Karpas-422 (cell line): ENCODE results near the gene GSTT2B. TPM values are rescaled to one million over a fixed set of nuclear protein-coding genes. Genes with fewer than 3 reads are reported as not detected.
"Not testable (repeated sequence)": the region's sequence is repeated elsewhere in the genome, so short reads cannot be mapped to it uniquely, and the experiment has no call there.

Experiments
- DNase-seq: peaks from one replicate; pipeline ENCODE4 v3.0.0-alpha.2; 2015
- H2AFZ ChIP-seq: fragments of 200-600 bp; sonication (generic); 2 replicates; pipeline ENCODE4 v1.6.1; 2014; ENCODE audit warnings: antibody characterized with exemption, low read length, mixed read lengths
- H3K27ac ChIP-seq: fragments of 200-600 bp; sonication (generic); 2 replicates; pipeline ENCODE4 v1.5.1; 2014; ENCODE audit warnings: mild to moderate bottlenecking, low read length, moderate library complexity
- H3K27me3 ChIP-seq: fragments of 200-600 bp; sonication (generic); 2 replicates; pipeline ENCODE4 v1.6.1; 2014; ENCODE audit warnings: low read length, mixed read lengths
- H3K36me3 ChIP-seq: fragments of 200-600 bp; sonication (generic); 2 replicates; pipeline ENCODE4 v1.6.1; 2014; ENCODE audit warnings: low read length, mixed read lengths; ENCODE audit not compliant: insufficient read depth
- H3K4me1 ChIP-seq: fragments of 200-600 bp; sonication (generic); 2 replicates; pipeline ENCODE4 v1.6.1; 2014; ENCODE audit warnings: mild to moderate bottlenecking, low read length, mixed read lengths
- H3K4me2 ChIP-seq: fragments of 200-600 bp; sonication (generic); 2 replicates; pipeline ENCODE4 v1.6.1; 2014; ENCODE audit warnings: low read length, low read depth, mild to moderate bottlenecking; ENCODE audit not compliant: poor library complexity, severe bottlenecking
- H3K4me3 ChIP-seq: fragments of 200-600 bp; sonication (generic); 2 replicates; pipeline ENCODE4 v1.5.1; 2014; ENCODE audit warnings: mild to moderate bottlenecking, antibody characterized with exemption, low read length, mixed read lengths
- H3K79me2 ChIP-seq: fragments of 200-600 bp; sonication (generic); 2 replicates; pipeline ENCODE4 v1.6.1; 2014; ENCODE audit warnings: mild to moderate bottlenecking, low read length, mixed read lengths
- H3K9ac ChIP-seq: fragments of 200-600 bp; sonication (generic); 2 replicates; pipeline ENCODE4 v1.6.0; 2014; ENCODE audit warnings: low read length
- H3K9me2 ChIP-seq: fragments of 200-600 bp; sonication (generic), shearing (Covaris generic); replicated peaks from 2 replicates; pipeline ENCODE4 v1.6.0; 2014; ENCODE audit warnings: mild to moderate bottlenecking, low read length, moderate library complexity; ENCODE audit not compliant: insufficient read depth
- H3K9me3 ChIP-seq: fragments of 300-700, 200-600 bp; sonication (generic); 2 replicates; pipeline ENCODE4 v1.6.1; 2014; ENCODE audit warnings: low read length, mixed read lengths
- H4K20me1 ChIP-seq: fragments of 200-600 bp; sonication (generic); 2 replicates; pipeline ENCODE4 v1.6.1; 2014; ENCODE audit warnings: mild to moderate bottlenecking, antibody characterized with exemption, low read length, low read depth; ENCODE audit not compliant: insufficient read depth
- total RNA-seq: library from RNA; depleted of rRNA; stranded (reverse); fragments of >200 nt; shearing (Covaris generic); gene quantifications from 2 replicates; pipeline ENCODE4 v1.2.3, GENCODE V29; 2014; ENCODE audit warnings: low replicate concordance

GSTT2B gene
- total RNA-seq, 1 experiment from 2014 or later: not detected

- not testable (repeated sequence) for H3K27ac ChIP-seq, H3K9me2 ChIP-seq, H3K9ac ChIP-seq, DNase-seq, H3K27me3 ChIP-seq, H2AFZ ChIP-seq, H4K20me1 ChIP-seq, H3K4me2 ChIP-seq, H3K9me3 ChIP-seq, H3K4me3 ChIP-seq
- Histone ChIP-seq H3K4me1 (peaks cover 22% of the 10 kb centered on the region), H3K79me2 (peaks cover 16% of the 10 kb centered on the region), H3K36me3 (peaks cover 18% of the 10 kb centered on the region)
Measured at GRCh38 chr22:23966094-23966493, 5.1 kb upstream of the GSTT2B start.

GRCh38 chr22:23956301-23956900 lies 4.6 kb downstream of the GSTT2B start:
- not testable (repeated sequence) for H2AFZ ChIP-seq, H3K27ac ChIP-seq, H3K4me2 ChIP-seq, H3K79me2 ChIP-seq, H3K27me3 ChIP-seq, H3K4me3 ChIP-seq, H3K4me1 ChIP-seq, H3K36me3 ChIP-seq, H4K20me1 ChIP-seq, H3K9me3 ChIP-seq, H3K9ac ChIP-seq, H3K9me2 ChIP-seq
- DNase-seq: peak; percentile 94

GRCh38 chr22:23955886-23956285 lies 5.1 kb downstream of the GSTT2B start:
- not testable (repeated sequence) for DNase-seq, H3K79me2 ChIP-seq, H3K9me2 ChIP-seq, H3K4me1 ChIP-seq, H3K9me3 ChIP-seq, H4K20me1 ChIP-seq, H3K36me3 ChIP-seq, H3K4me3 ChIP-seq, H3K27me3 ChIP-seq, H3K4me2 ChIP-seq, H3K27ac ChIP-seq, H3K9ac ChIP-seq, H2AFZ ChIP-seq

- not testable (repeated sequence) for H3K27me3 ChIP-seq, H3K9ac ChIP-seq, H3K9me2 ChIP-seq
Measured at GRCh38 chr22:23954991-23955305, 6.0 kb downstream of the GSTT2B start.

GRCh38 chr22:23954193-23954990 lies 6.6 kb downstream of the GSTT2B start:
- H3K4me1 ChIP-seq: not testable (repeated sequence)

More at GRCh38 chr22:23954991-23955305, 6.0 kb downstream of the GSTT2B start:
- H3K4me3 ChIP-seq, H3K4me1 ChIP-seq, H3K4me2 ChIP-seq, H3K9me3 ChIP-seq, H2AFZ ChIP-seq, DNase-seq, H4K20me1 ChIP-seq, H3K27ac ChIP-seq, H3K36me3 ChIP-seq, H3K79me2 ChIP-seq: not testable (repeated sequence)

GRCh38 chr22:23953485-23953884 lies 7.5 kb downstream of the GSTT2B start:
- not testable (repeated sequence) for H4K20me1 ChIP-seq, H3K27me3 ChIP-seq, DNase-seq

More at GRCh38 chr22:23954193-23954990, 6.6 kb downstream of the GSTT2B start:
- not testable (repeated sequence) for H3K36me3 ChIP-seq, H3K4me3 ChIP-seq, H3K27ac ChIP-seq, H3K79me2 ChIP-seq, H3K27me3 ChIP-seq, H3K9me3 ChIP-seq, H3K9me2 ChIP-seq, H3K4me2 ChIP-seq, H2AFZ ChIP-seq, H4K20me1 ChIP-seq, DNase-seq, H3K9ac ChIP-seq

GRCh38 chr22:23952794-23953405 lies 8.1 kb downstream of the GSTT2B start:
- not testable (repeated sequence) for H3K9me3 ChIP-seq, H3K4me1 ChIP-seq, H2AFZ ChIP-seq, H3K4me3 ChIP-seq, H3K27me3 ChIP-seq, H3K4me2 ChIP-seq, H3K27ac ChIP-seq, H3K9me2 ChIP-seq, DNase-seq, H4K20me1 ChIP-seq, H3K79me2 ChIP-seq, H3K9ac ChIP-seq, H3K36me3 ChIP-seq

More at GRCh38 chr22:23953485-23953884, 7.5 kb downstream of the GSTT2B start:
- not testable (repeated sequence) for H3K9me3 ChIP-seq, H3K4me3 ChIP-seq, H3K9ac ChIP-seq, H3K4me2 ChIP-seq, H3K79me2 ChIP-seq, H3K36me3 ChIP-seq, H3K27ac ChIP-seq, H3K4me1 ChIP-seq, H3K9me2 ChIP-seq, H2AFZ ChIP-seq

GRCh38 chr22:23951383-23951782 lies 9.6 kb downstream of the GSTT2B start:
- not testable (repeated sequence) for H3K27me3 ChIP-seq, H2AFZ ChIP-seq, H3K4me2 ChIP-seq, H3K36me3 ChIP-seq, H3K4me3 ChIP-seq, DNase-seq, H3K9me2 ChIP-seq, H3K79me2 ChIP-seq, H3K4me1 ChIP-seq, H3K9me3 ChIP-seq, H3K9ac ChIP-seq, H4K20me1 ChIP-seq, H3K27ac ChIP-seq
